PC-9 (cell line): ENCODE measurements around the gene GAB2.

Source experiments
- EZH2 ChIP-seq: fragments of 200-600 bp; sonication (generic); IDR thresholded peaks from 2 replicates; pipeline ENCODE4 v1.8.0; 2017; ENCODE audit warnings: antibody characterized with exemption, low read depth
- TF ChIP-seq, protein P1 (sequence below): fragments of 200-600 bp; sonication (generic); conservative IDR thresholded peaks from 2 replicates; pipeline ENCODE4 v1.6.1; 2017; ENCODE audit warnings: mixed run types, antibody characterized with exemption, mild to moderate bottlenecking, moderate library complexity

DNA sequence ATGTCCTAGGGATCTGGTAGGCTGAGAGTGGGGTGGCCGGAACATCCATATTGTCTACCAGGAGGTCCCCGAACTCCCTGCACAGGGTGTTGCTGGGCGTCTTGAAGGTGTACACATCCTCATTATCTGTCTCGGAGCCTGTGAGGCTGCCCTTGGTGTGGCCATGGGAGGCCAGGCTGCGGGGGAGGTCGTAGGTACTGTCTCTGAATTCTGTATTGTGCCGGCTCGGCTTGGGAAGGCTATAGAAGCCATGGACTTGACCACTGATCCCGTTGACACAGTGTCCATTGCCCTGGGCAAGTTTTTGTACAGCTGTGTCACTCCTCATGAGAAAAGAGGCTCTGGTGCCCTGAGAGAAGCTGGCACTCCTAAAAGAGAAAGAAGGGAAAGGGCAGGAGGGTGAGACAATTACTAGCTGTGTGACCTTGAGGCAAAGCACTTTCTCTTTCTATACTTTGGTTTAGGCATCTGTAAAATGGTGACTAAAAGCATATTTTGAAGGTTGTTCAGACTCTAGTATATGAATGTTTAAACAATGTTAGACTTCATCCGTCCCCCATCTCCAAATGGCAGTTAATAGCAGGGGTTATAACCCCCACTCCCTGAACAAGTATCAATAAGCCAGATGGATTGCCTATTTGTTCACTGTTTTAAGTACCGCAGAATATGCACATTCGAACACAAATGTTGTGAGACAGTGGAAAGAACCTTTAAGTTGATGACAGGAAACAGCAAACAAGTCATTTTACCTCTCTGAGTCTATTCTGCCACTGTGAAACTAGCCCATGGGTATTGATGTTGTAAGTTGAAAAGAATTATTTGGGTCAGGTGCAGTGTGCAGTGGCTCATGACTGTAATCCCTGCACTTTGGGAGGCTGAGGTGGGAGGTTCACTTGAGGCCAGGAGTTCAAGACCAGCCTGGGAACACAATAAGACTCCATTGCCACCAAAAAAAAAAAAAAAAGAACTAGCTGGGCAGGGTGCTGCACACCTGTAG lies 190.6 kb downstream of the GAB2 start:
- TF ChIP-seq, protein P1, sequence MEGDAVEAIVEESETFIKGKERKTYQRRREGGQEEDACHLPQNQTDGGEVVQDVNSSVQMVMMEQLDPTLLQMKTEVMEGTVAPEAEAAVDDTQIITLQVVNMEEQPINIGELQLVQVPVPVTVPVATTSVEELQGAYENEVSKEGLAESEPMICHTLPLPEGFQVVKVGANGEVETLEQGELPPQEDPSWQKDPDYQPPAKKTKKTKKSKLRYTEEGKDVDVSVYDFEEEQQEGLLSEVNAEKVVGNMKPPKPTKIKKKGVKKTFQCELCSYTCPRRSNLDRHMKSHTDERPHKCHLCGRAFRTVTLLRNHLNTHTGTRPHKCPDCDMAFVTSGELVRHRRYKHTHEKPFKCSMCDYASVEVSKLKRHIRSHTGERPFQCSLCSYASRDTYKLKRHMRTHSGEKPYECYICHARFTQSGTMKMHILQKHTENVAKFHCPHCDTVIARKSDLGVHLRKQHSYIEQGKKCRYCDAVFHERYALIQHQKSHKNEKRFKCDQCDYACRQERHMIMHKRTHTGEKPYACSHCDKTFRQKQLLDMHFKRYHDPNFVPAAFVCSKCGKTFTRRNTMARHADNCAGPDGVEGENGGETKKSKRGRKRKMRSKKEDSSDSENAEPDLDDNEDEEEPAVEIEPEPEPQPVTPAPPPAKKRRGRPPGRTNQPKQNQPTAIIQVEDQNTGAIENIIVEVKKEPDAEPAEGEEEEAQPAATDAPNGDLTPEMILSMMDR = no peak
- TF ChIP-seq EZH2 = no peak
